Measurements from ENCODE around the gene LAMA4. TPM values are rescaled to one million over a fixed set of nuclear protein-coding genes. Genes with fewer than 3 reads are reported as not detected.

LAMA4 gene
- total RNA-seq, 1 experiment from 2014 or later: not detected

DNA sequence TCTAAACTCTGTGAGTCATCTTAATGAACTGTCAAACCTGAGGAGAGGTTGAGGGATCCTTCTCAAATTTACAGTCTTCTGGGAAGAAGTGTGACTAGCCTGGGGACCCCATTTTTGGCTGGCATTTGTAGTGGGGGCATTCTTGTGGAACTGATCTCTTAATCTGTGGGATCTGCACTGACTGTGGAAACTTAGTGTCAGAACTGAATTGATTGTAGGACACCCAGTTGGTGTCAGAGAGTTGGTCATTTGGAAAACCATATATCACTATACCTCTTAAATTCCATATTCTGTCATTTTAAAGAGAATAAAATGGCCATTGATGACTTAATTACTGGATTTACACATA lies 48.3 kb downstream of the LAMA4 start:
- no peak overlapping the region for H3K4me3 ChIP-seq (ENCODE audit: low read depth, low read length)
- no peaks in the 10 kb centered on the region for H3K4me1 Mint-ChIP-seq (ENCODE audit: low read depth, unreplicated experiment)
- intact Hi-C loops (cut with micrococcal nuclease; ENCODE audit: unreplicated experiment): no loop called here
- TF ChIP-seq CTCF (IDR thresholded peaks at IDR 0.05; ENCODE audit: insufficient read depth in 1 of 2, low read depth in 1 of 2, low read length in 1 of 2, severe bottlenecking in 1 of 2, unreplicated experiment in 1 of 2): no peak
- ChIA-PET CTCF (no interaction called here), POLR2A (no interaction called here)
- no peaks in the 10 kb centered on the region for H3K36me3 ChIP-seq (ENCODE audit: control insufficient read depth, insufficient read depth, low read length)
- DNase-seq: no peak
- BruUV-seq (replicated peaks): no TSS peak
- H3K27me3 ChIP-seq (replicated peaks; ENCODE audit: control insufficient read depth, insufficient read depth, low read length): no peaks in the 10 kb centered on the region
- peaks cover 11% of the 10 kb centered on the region for H3K4me1 ChIP-seq
- no peaks in the 10 kb centered on the region for H3K9me3 Mint-ChIP-seq (ENCODE audit: unreplicated experiment)
- H3K4me3 Mint-ChIP-seq (ENCODE audit: unreplicated experiment): no peak overlapping the region
- no peaks in the 10 kb centered on the region for H3K27me3 Mint-ChIP-seq (ENCODE audit: insufficient read depth, unreplicated experiment)
- H3K27ac Mint-ChIP-seq (ENCODE audit: unreplicated experiment): no peak overlapping the region
- no peaks in the 10 kb centered on the region for H3K36me3 Mint-ChIP-seq (ENCODE audit: insufficient read depth, unreplicated experiment)
- H3K9me3 ChIP-seq: no peaks in the 10 kb centered on the region

- no peaks in the 10 kb centered on the region for H3K27me3 ChIP-seq (replicated peaks; ENCODE audit: control insufficient read depth, insufficient read depth, low read length)
- no peaks in the 10 kb centered on the region for H3K9me3 ChIP-seq
- no peak for TF ChIP-seq CTCF (IDR thresholded peaks at IDR 0.05; ENCODE audit: insufficient read depth in 1 of 2, low read depth in 1 of 2, low read length in 1 of 2, severe bottlenecking in 1 of 2, unreplicated experiment in 1 of 2)
- no peak for DNase-seq
- H3K36me3 ChIP-seq (ENCODE audit: control insufficient read depth, insufficient read depth, low read length): no peaks in the 10 kb centered on the region
- no TSS peak for BruUV-seq (replicated peaks)
- Mint-ChIP-seq H3K4me1 (ENCODE audit: low read depth, unreplicated experiment) (no peaks in the 10 kb centered on the region), H3K27me3 (ENCODE audit: insufficient read depth, unreplicated experiment) (no peaks in the 10 kb centered on the region), H3K9me3 (ENCODE audit: unreplicated experiment) (no peaks in the 10 kb centered on the region), H3K36me3 (ENCODE audit: insufficient read depth, unreplicated experiment) (no peaks in the 10 kb centered on the region), H3K27ac (ENCODE audit: unreplicated experiment) (no peak overlapping the region), H3K4me3 (ENCODE audit: unreplicated experiment) (no peak overlapping the region)
- H3K4me3 ChIP-seq (ENCODE audit: low read depth, low read length): no peak overlapping the region
- intact Hi-C loops (cut with micrococcal nuclease; ENCODE audit: unreplicated experiment): no loop called here
- H3K4me1 ChIP-seq: peaks cover 11% of the 10 kb centered on the region
- ChIA-PET POLR2A (no interaction called here), CTCF (no interaction called here)
Observed at GRCh38 chr6:112205427-112206109, 48.8 kb downstream of the LAMA4 start.

DNA sequence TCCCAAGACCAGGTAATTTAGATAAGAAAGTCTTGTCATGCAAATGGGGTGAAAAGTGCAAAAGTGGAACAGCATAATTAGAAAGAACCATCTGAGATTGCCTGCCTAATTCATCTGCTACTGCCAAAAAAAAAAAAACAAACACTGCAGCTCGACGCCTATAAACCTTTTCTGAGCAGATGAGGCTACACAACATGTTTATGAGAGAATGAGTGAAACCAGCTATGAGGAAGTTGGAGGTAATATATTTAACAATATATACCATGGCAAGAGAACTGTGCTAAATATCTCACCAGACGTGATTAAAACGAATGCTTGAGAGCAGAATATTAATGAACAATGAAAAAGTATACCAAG lies 50.0 kb downstream of the LAMA4 start:
- Histone ChIP-seq H3K9me3 (no peaks in the 10 kb centered on the region), H3K27me3 (replicated peaks; ENCODE audit: control insufficient read depth, insufficient read depth, low read length) (no peaks in the 10 kb centered on the region), H3K4me3 (ENCODE audit: low read depth, low read length) (no peak overlapping the region), H3K36me3 (ENCODE audit: control insufficient read depth, insufficient read depth, low read length) (no peaks in the 10 kb centered on the region), H3K4me1 (peaks cover 11% of the 10 kb centered on the region)
- Mint-ChIP-seq H3K27ac (ENCODE audit: unreplicated experiment) (no peak overlapping the region), H3K4me3 (ENCODE audit: unreplicated experiment) (no peak overlapping the region), H3K27me3 (ENCODE audit: insufficient read depth, unreplicated experiment) (no peaks in the 10 kb centered on the region), H3K9me3 (ENCODE audit: unreplicated experiment) (no peaks in the 10 kb centered on the region), H3K36me3 (ENCODE audit: insufficient read depth, unreplicated experiment) (no peaks in the 10 kb centered on the region), H3K4me1 (ENCODE audit: low read depth, unreplicated experiment) (no peaks in the 10 kb centered on the region)
- no TSS peak for BruUV-seq (replicated peaks)
- intact Hi-C loops (cut with micrococcal nuclease; ENCODE audit: unreplicated experiment): no loop called here
- no peak for TF ChIP-seq CTCF (IDR thresholded peaks at IDR 0.05; ENCODE audit: insufficient read depth in 1 of 2, low read depth in 1 of 2, low read length in 1 of 2, severe bottlenecking in 1 of 2, unreplicated experiment in 1 of 2)
- ChIA-PET POLR2A (no interaction called here), CTCF (interaction anchor here (0.5 kb wide), 1 partner anchor 62 kb away, joined by 3 read pairs; no protein-coding TSS in a partner anchor)
- no peak for DNase-seq

All from Caco-2 (cell line).